Endothelial cell of umbilical vein (primary cell): ENCODE data around the gene NPTN.

ENCODE experiments used
- EZH2 ChIP-seq: IDR thresholded peaks from 2 replicates; pipeline ENCODE4 v1.6.1; 2012; ENCODE audit warnings: borderline replicate concordance, low read depth, mild to moderate bottlenecking, moderate library complexity, low read length, inconsistent platforms; ENCODE audit not compliant: severe bottlenecking
- FOS ChIP-seq: IDR thresholded peaks from 2 replicates; pipeline ENCODE4 v1.6.1; 2011; ENCODE audit warnings: mild to moderate bottlenecking, low read length, moderate library complexity, borderline replicate concordance; ENCODE audit not compliant: insufficient read depth
- GATA2 ChIP-seq: IDR thresholded peaks from 2 replicates; pipeline ENCODE4 v1.7.0; 2011; ENCODE audit warnings: low read depth, mild to moderate bottlenecking, moderate library complexity, mixed read lengths, low read length; ENCODE audit not compliant: insufficient read length, insufficient read depth
- JUN ChIP-seq: IDR thresholded peaks from 2 replicates; pipeline ENCODE4 v1.6.1; 2011; ENCODE audit warnings: borderline replicate concordance, low read depth; ENCODE audit not compliant: insufficient read length, insufficient read depth
- POLR2A ChIP-seq: IDR thresholded peaks from 2 replicates; pipeline ENCODE4 v1.6.1; 2012; ENCODE audit warnings: low read depth, mild to moderate bottlenecking, control low read depth, low read length
- POLR2AphosphoS5 ChIP-seq: IDR thresholded peaks from 2 replicates; pipeline ENCODE4 v1.6.1; 2012; ENCODE audit warnings: low read depth, mild to moderate bottlenecking, control low read depth, low read length, moderate library complexity; ENCODE audit not compliant: insufficient read depth
- TF ChIP-seq, protein P1 (sequence below), 2 donors: IDR thresholded peaks; 1 replicate in 1 of 2; 2 replicates in 1 of 2; pipeline ENCODE4 v1.5.1; 2011; ENCODE audit warnings: low read length in 2 of 2, mild to moderate bottlenecking in 2 of 2, moderate library complexity in 2 of 2, control low read depth in 1 of 2, inconsistent platforms in 1 of 2, low read depth in 1 of 2; ENCODE audit not compliant: insufficient read depth in 1 of 2; ENCODE audit errors: extremely low read depth in 1 of 2
- TF ChIP-seq, protein P2 (sequence below): IDR thresholded peaks from 2 replicates; pipeline ENCODE4 v1.6.1; 2011; ENCODE audit not compliant: insufficient read depth, insufficient read length

GRCh38 chr15:73593304-73594074 is 39.7 kb downstream of the NPTN start:
- TF ChIP-seq, protein P1, sequence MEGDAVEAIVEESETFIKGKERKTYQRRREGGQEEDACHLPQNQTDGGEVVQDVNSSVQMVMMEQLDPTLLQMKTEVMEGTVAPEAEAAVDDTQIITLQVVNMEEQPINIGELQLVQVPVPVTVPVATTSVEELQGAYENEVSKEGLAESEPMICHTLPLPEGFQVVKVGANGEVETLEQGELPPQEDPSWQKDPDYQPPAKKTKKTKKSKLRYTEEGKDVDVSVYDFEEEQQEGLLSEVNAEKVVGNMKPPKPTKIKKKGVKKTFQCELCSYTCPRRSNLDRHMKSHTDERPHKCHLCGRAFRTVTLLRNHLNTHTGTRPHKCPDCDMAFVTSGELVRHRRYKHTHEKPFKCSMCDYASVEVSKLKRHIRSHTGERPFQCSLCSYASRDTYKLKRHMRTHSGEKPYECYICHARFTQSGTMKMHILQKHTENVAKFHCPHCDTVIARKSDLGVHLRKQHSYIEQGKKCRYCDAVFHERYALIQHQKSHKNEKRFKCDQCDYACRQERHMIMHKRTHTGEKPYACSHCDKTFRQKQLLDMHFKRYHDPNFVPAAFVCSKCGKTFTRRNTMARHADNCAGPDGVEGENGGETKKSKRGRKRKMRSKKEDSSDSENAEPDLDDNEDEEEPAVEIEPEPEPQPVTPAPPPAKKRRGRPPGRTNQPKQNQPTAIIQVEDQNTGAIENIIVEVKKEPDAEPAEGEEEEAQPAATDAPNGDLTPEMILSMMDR (IDR thresholded peaks at IDR 0.05; ENCODE audit: extremely low read depth in 1 of 2, insufficient read depth in 1 of 2, low read depth in 1 of 2, low read length in 2 of 2) = no peak
- TF ChIP-seq, protein P2, sequence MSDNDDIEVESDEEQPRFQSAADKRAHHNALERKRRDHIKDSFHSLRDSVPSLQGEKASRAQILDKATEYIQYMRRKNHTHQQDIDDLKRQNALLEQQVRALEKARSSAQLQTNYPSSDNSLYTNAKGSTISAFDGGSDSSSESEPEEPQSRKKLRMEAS = no peak
- TF ChIP-seq GATA2 = no peak
- no peak for TF ChIP-seq POLR2AphosphoS5
- no peak for TF ChIP-seq POLR2A
- no peak for TF ChIP-seq EZH2
- no peak for TF ChIP-seq FOS
- TF ChIP-seq JUN = no peak
